ENCODE results near the gene NKD2.

The NKD2 gene

DNA sequence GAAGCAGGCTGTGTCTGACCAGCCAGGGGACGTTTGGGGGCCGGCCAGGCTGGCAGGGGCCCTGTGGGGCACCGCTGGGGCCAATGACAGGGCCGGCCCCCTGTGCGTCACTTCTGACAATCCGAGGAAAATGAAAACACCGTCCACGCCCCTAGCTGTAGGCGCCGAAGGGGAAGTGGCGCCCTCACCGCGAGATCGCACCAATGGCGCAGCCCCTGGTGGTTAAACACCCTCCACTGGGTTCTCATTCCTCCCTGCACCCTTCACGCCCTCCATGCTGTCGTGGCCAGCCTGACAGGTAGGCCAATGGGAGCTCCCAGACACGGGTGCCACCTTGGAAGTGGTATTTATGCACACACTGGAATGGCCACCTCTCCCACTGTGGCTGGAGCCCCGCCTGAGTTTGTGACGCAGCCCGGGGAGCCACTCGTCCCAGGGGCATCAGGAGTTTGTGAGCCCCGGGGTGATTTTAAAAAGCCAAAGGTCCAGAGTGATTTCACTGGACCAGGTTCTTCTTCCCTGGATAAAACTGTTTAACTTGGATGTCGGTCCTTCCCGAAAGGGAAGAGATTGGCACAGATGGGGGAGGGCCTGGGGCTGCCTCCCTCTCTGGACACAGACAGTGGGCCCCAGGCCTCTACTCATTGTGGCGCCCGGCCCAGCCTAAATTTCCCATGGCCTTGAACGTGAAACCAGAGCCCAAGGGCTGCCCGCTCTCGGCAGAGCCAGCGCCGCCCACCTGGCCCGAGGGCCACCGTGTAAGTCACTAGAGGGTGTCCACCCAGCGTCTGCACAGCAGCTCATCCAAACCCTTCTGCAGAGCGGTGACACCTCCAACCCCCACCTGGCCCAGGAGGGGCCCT, 49.7 kb downstream of the NKD2 start:
- no peaks in the 10 kb centered on the region for H3F3A ChIP-seq (ENCODE audit: insufficient read depth, low read length)
- no peak overlapping the region for H3K4me3 ChIP-seq (ENCODE audit: low read depth, low read length, poor library complexity, severe bottlenecking)
- H3K9me2 ChIP-seq (ENCODE audit: low read depth, low read length): no peaks in the 10 kb centered on the region
- H3K4me1 ChIP-seq (ENCODE audit: insufficient read depth, low read length, severe bottlenecking): no peaks in the 10 kb centered on the region
- H3K4me2 ChIP-seq (ENCODE audit: low read length): no peak overlapping the region
- no peak for TF ChIP-seq EZH2 (IDR thresholded peaks at IDR 0.05; ENCODE audit: borderline replicate concordance, low read length)
- TF ChIP-seq, protein P1, sequence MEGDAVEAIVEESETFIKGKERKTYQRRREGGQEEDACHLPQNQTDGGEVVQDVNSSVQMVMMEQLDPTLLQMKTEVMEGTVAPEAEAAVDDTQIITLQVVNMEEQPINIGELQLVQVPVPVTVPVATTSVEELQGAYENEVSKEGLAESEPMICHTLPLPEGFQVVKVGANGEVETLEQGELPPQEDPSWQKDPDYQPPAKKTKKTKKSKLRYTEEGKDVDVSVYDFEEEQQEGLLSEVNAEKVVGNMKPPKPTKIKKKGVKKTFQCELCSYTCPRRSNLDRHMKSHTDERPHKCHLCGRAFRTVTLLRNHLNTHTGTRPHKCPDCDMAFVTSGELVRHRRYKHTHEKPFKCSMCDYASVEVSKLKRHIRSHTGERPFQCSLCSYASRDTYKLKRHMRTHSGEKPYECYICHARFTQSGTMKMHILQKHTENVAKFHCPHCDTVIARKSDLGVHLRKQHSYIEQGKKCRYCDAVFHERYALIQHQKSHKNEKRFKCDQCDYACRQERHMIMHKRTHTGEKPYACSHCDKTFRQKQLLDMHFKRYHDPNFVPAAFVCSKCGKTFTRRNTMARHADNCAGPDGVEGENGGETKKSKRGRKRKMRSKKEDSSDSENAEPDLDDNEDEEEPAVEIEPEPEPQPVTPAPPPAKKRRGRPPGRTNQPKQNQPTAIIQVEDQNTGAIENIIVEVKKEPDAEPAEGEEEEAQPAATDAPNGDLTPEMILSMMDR (IDR thresholded peaks at IDR 0.05; ENCODE audit: low read length): no peak
- no peaks in the 10 kb centered on the region for H3K36me3 ChIP-seq (ENCODE audit: insufficient read depth, low read length)
- peaks cover 4% of the 10 kb centered on the region; the same call in 1 of the 2 replicates for H3K27me3 ChIP-seq (ENCODE audit: insufficient read depth, low read length)
- H3K9me3 ChIP-seq (ENCODE audit: low read length): no peaks in the 10 kb centered on the region
- no peak overlapping the region for H3K27ac ChIP-seq (ENCODE audit: low read depth, low read length, poor library complexity, severe bottlenecking)
- no peak overlapping the region for H3K9ac ChIP-seq (ENCODE audit: low read length)
- no peak overlapping the region for H2AFZ ChIP-seq (ENCODE audit: low read length)
- H3K79me2 ChIP-seq (ENCODE audit: insufficient read depth, low read length): no peaks in the 10 kb centered on the region
- no peaks in the 10 kb centered on the region for H4K20me1 ChIP-seq (ENCODE audit: insufficient read depth, low read length)

DNA sequence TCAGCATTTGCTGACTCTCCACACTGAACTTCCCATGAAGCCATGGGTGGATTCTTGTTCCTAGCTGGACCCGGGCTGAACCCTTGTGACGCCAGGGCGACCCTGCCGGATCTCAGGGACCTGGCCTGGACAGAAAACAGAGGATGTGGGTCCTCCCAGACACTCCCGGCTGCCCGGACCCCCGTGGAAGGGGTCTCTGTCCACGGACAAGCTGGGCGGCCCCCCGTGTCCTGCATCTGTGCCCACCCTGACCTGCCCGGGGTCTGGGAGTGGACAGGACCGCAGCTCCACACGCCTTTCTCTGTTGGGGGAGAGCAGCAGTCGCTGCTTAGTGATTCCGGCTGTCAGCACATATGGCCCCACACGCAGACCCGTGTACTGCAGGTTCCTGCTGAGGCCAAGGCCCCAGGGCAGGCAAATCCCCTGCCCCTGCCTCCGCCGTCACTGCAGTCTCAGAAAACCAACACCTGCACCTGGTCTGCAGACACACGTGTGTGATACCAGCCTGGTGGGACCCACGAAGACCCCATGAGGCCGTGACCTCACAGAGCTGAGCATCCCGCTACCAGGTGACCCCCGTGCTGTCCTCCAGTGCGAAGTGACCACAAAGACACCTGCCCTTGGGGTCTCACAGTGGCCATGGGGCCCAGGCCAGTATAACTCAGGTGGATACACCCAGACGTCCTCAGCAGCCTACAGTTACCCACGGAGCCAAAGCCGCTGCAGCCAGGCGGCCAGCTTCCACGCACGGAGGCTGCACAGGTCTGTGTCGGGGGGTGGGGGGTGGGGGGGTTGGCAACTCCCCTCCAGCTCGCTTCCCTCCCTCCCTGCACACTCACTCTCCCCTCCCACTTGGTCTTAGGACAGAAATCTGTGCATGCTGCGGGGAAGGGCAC, 50.6 kb downstream of the NKD2 start:
- Histone ChIP-seq H3K36me3 (ENCODE audit: insufficient read depth, low read length) (no peaks in the 10 kb centered on the region), H3K27ac (ENCODE audit: low read depth, low read length, poor library complexity, severe bottlenecking) (no peak overlapping the region), H3F3A (ENCODE audit: insufficient read depth, low read length) (no peaks in the 10 kb centered on the region), H3K27me3 (ENCODE audit: insufficient read depth, low read length) (no peaks in the 10 kb centered on the region; the same call in 1 of the 2 replicates), H3K9me2 (ENCODE audit: low read depth, low read length) (no peaks in the 10 kb centered on the region), H3K9me3 (ENCODE audit: low read length) (no peaks in the 10 kb centered on the region), H3K4me3 (ENCODE audit: low read depth, low read length, poor library complexity, severe bottlenecking) (no peak overlapping the region), H3K4me2 (ENCODE audit: low read length) (no peak overlapping the region), H4K20me1 (ENCODE audit: insufficient read depth, low read length) (no peaks in the 10 kb centered on the region), H3K4me1 (ENCODE audit: insufficient read depth, low read length, severe bottlenecking) (no peaks in the 10 kb centered on the region), H3K79me2 (ENCODE audit: insufficient read depth, low read length) (no peaks in the 10 kb centered on the region), H2AFZ (ENCODE audit: low read length) (no peak overlapping the region), H3K9ac (ENCODE audit: low read length) (no peak overlapping the region)
- TF ChIP-seq EZH2 (IDR thresholded peaks at IDR 0.05; ENCODE audit: borderline replicate concordance, low read length): no peak
- TF ChIP-seq, protein P1 (IDR thresholded peaks at IDR 0.05; ENCODE audit: low read length): no peak

DNA sequence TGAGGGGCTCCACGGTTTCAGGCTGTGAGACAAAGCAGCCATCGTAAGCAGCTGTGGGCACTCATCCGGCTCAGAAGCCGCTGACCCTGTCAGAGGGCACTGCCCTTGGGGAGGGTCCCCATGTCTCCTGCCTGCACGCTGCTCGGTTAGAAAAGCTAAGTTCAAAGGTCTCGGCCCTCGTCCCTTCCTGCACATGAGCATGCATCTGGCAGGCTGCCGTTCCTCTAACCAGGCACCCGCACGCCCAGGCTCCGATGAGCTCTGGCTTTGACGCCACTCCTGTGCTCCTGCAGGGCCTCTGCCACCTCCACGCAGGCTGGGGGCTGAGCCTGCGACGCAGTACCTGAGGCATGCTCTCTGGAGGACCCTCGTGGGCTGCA, 51.3 kb downstream of the NKD2 start:
- H3F3A ChIP-seq (ENCODE audit: insufficient read depth, low read length): no peaks in the 10 kb centered on the region
- no peaks in the 10 kb centered on the region for H3K9me2 ChIP-seq (ENCODE audit: low read depth, low read length)
- H3K9ac ChIP-seq (ENCODE audit: low read length): no peak overlapping the region
- H4K20me1 ChIP-seq (ENCODE audit: insufficient read depth, low read length): no peaks in the 10 kb centered on the region
- H3K79me2 ChIP-seq (ENCODE audit: insufficient read depth, low read length): no peaks in the 10 kb centered on the region
- no peaks in the 10 kb centered on the region; the same call in 1 of the 2 replicates for H3K27me3 ChIP-seq (ENCODE audit: insufficient read depth, low read length)
- no peaks in the 10 kb centered on the region for H3K4me1 ChIP-seq (ENCODE audit: insufficient read depth, low read length, severe bottlenecking)
- H3K36me3 ChIP-seq (ENCODE audit: insufficient read depth, low read length): no peaks in the 10 kb centered on the region
- no peak overlapping the region for H3K4me3 ChIP-seq (ENCODE audit: low read depth, low read length, poor library complexity, severe bottlenecking)
- no peak overlapping the region for H3K4me2 ChIP-seq (ENCODE audit: low read length)
- H2AFZ ChIP-seq (ENCODE audit: low read length): no peak overlapping the region
- TF ChIP-seq EZH2 (IDR thresholded peaks at IDR 0.05; ENCODE audit: borderline replicate concordance, low read length): no peak
- TF ChIP-seq, protein P1 (IDR thresholded peaks at IDR 0.05; ENCODE audit: low read length): no peak
- H3K9me3 ChIP-seq (ENCODE audit: low read length): no peaks in the 10 kb centered on the region
- no peak overlapping the region for H3K27ac ChIP-seq (ENCODE audit: low read depth, low read length, poor library complexity, severe bottlenecking)

Data from OCI-LY1 (cell line).